HEK293 (cell line): ENCODE data around the gene CYTH3.

Source experiments
- CTCF ChIP-seq: fragments of 450-650 bp; formaldehyde crosslinking; IDR thresholded peaks from 2 replicates; pipeline ENCODE4 v1.5.1; 2016; ENCODE audit warnings: missing biosample characterization, missing genetic modification characterization
- GFI1B ChIP-seq: fragments of 450-650 bp; formaldehyde crosslinking; IDR thresholded peaks from 2 replicates; pipeline ENCODE4 v1.5.1; 2016; ENCODE audit warnings: missing biosample characterization, missing genetic modification characterization
- ZNF148 ChIP-seq: fragments of 450-650 bp; formaldehyde crosslinking; IDR thresholded peaks from 2 replicates; pipeline ENCODE4 v1.5.0; 2017; ENCODE audit warnings: missing biosample characterization, missing genetic modification characterization, borderline replicate concordance
- ZNF214 ChIP-seq: fragments of 450-650 bp; formaldehyde crosslinking; IDR thresholded peaks from 2 replicates; pipeline ENCODE4 v1.5.1; 2017; ENCODE audit warnings: missing biosample characterization, mild to moderate bottlenecking, missing genetic modification characterization, borderline replicate concordance
- ZNF239 ChIP-seq: fragments of 450-650 bp; formaldehyde crosslinking; IDR thresholded peaks from 2 replicates; pipeline ENCODE4 v1.5.1; 2016; ENCODE audit warnings: missing biosample characterization, missing genetic modification characterization
- ZNF549 ChIP-seq: fragments of 450-650 bp; IDR thresholded peaks from 2 replicates; pipeline ENCODE4 v1.5.1; 2018; ENCODE audit warnings: missing biosample characterization, missing genetic modification characterization, mild to moderate bottlenecking, inconsistent platforms, moderate library complexity

GRCh38 chr7:6256677-6257535, 15.5 kb downstream of the CYTH3 start:
- no peak for TF ChIP-seq CTCF
- no peak for TF ChIP-seq ZNF214 (tag by site-specific recombination)
- TF ChIP-seq ZNF239: no peak
- TF ChIP-seq ZNF148: no peak
- no peak for TF ChIP-seq GFI1B (tag by site-specific recombination)
- TF ChIP-seq ZNF549 (tag by site-specific recombination): no peak
